T47D (cell line): ENCODE measurements around the gene PTX3.

ENCODE experiments used
- DNase-seq, 2 experiments: peaks; one replicate each; pipeline versions ENCODE4 v3.0.0 to v3.0.0-alpha.2; 2011 to 2012; ENCODE audit warnings: low read depth in 1 of 2, low spot score in 1 of 2
- JUND ChIP-seq: IDR thresholded peaks from 2 replicates; pipeline ENCODE4 v1.6.1; 2012; ENCODE audit warnings: low read depth
- in situ Hi-C: cut with HindIII; loops from 2 replicates; pipeline ENCODE4 v1.10.0; 2016; ENCODE audit warnings: low sequenced_read_pairs, low pct_unique_long_range_greater_than_20kb

PTX3 gene

GRCh38 chr3:157441102-157441624 lies 4.5 kb downstream of the PTX3 start:
- no peak for DNase-seq
- in situ Hi-C loops: no loop called here
- TF ChIP-seq JUND: no peak

- in situ Hi-C loops: no loop called here
- no peak for DNase-seq
- no peak for TF ChIP-seq JUND
Measured at GRCh38 chr3:157442729-157443128, 6.1 kb downstream of the PTX3 start.

- in situ Hi-C loops: no loop called here
- TF ChIP-seq JUND: no peak
- no peak for DNase-seq
Measured at GRCh38 chr3:157443905-157444796, 7.5 kb downstream of the PTX3 start.

GRCh38 chr3:157444797-157445184 lies 8.1 kb downstream of the PTX3 start:
- no peak for DNase-seq
- TF ChIP-seq JUND: no peak
- in situ Hi-C loops: no loop called here

GRCh38 chr3:157445857-157446256 lies 9.2 kb downstream of the PTX3 start:
- no peak for TF ChIP-seq JUND
- DNase-seq: no peak
- in situ Hi-C loops: no loop called here

GRCh38 chr3:157447026-157447694 lies 10.5 kb downstream of the PTX3 start:
- no peak for TF ChIP-seq JUND
- DNase-seq: peak in 1 of 2 experiments; percentile 54

GRCh38 chr3:157452097-157452496 lies 15.4 kb downstream of the PTX3 start:
- DNase-seq: no peak
- TF ChIP-seq JUND: no peak
- in situ Hi-C loops: no loop called here

More at GRCh38 chr3:157447026-157447694, 10.5 kb downstream of the PTX3 start:
- in situ Hi-C loops: no loop called here

GRCh38 chr3:157453824-157454223 lies 17.2 kb downstream of the PTX3 start:
- DNase-seq: no peak
- TF ChIP-seq JUND: no peak
- in situ Hi-C loops: no loop called here

- DNase-seq: peak in 1 of 2 experiments; percentile 22
- in situ Hi-C loops: no loop called here
- TF ChIP-seq JUND: no peak
Measured at GRCh38 chr3:157459706-157460105, 23.1 kb downstream of the PTX3 start.

GRCh38 chr3:157460253-157460652 lies 23.6 kb downstream of the PTX3 start:
- in situ Hi-C loops: no loop called here
- DNase-seq: no peak
- TF ChIP-seq JUND: no peak

GRCh38 chr3:157463816-157464215 lies 27.2 kb downstream of the PTX3 start:
- in situ Hi-C loops: no loop called here
- TF ChIP-seq JUND: no peak
- no peak for DNase-seq

GRCh38 chr3:157464321-157464720 lies 27.7 kb downstream of the PTX3 start:
- in situ Hi-C loops: no loop called here
- DNase-seq: no peak
- TF ChIP-seq JUND: no peak

- TF ChIP-seq JUND: no peak
- DNase-seq: no peak
- in situ Hi-C loops: no loop called here
Measured at GRCh38 chr3:157465741-157466140, 29.1 kb downstream of the PTX3 start.
